HUDEP-2 (cell line): ENCODE results near the gene TBC1D3I.
"Not testable (repeated sequence)": the region's sequence is repeated elsewhere in the genome, so short reads cannot be mapped to it uniquely, and the experiment has no call there.

Experiments
- DNase-seq, 76 experiments: peaks; one replicate each; lab custom pipeline; 2025; ENCODE audit not compliant: unreplicated experiment in 76 of 76; lab: John Stamatoyannopoulos, UW

The TBC1D3I gene

DNA sequence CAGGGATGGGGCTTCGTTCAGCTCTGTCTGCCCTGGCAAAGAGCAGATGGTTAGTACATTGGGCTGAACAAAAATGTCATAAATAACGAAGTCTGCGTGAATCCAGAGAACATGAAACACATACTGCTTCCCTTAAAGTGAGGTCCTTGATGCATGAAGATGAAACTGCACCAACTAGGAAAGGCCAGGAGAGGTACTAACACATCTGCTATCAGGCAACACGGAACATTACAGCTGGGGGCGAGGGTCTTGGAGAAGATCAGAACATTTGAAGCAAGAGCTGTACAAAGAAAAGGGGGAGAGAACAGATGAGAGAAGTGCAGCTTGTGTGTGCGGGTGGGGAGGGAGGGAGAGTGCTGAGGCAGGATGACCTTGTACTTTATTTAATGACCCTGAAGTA, 57.0 kb downstream of the TBC1D3I start:
- not testable (repeated sequence) for DNase-seq

- not testable (repeated sequence) for DNase-seq
Measured at GRCh38 chr17:36206486-36206821, 57.9 kb downstream of the TBC1D3I start.

DNA sequence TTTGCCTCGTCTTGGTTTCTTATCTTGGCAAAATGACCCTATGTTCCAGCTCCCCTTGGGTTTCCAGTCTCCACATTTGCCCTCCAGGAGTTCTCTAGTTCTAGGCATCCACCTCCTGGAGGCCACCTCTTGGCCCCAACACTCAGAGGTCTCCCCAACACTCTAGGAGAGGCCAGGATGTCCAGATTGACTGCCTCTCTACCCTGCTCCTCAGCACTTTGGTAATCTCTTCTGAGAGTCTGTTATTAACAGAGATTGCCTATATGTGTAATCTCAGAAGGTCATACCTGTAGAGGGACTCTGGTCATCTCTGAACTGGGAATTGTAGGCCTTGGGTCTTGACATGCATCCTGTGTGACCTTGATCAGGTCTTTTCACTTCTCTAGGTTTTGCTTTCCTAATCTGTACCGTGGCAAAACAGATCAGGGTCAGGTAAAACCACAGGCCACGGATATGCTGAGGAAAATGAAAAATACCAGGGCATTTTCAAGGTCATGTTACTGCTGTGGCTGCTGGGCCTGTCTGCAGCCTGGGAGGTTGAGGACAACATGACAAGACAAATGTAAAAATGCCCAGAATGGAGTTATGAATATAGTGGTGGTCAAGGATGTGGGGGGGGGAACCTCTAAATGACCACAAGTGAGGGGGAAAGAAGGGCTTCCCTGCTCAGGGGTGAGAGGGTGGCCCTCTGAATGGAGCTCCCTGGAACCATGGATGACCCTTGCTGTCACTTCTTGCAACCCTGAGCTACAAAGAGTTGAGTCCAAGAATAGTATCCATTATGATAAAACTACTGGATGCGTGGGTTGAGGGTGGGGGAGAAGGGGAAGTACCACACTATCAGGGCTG, 58.5 kb downstream of the TBC1D3I start:
- DNase-seq, result no peak

DNA sequence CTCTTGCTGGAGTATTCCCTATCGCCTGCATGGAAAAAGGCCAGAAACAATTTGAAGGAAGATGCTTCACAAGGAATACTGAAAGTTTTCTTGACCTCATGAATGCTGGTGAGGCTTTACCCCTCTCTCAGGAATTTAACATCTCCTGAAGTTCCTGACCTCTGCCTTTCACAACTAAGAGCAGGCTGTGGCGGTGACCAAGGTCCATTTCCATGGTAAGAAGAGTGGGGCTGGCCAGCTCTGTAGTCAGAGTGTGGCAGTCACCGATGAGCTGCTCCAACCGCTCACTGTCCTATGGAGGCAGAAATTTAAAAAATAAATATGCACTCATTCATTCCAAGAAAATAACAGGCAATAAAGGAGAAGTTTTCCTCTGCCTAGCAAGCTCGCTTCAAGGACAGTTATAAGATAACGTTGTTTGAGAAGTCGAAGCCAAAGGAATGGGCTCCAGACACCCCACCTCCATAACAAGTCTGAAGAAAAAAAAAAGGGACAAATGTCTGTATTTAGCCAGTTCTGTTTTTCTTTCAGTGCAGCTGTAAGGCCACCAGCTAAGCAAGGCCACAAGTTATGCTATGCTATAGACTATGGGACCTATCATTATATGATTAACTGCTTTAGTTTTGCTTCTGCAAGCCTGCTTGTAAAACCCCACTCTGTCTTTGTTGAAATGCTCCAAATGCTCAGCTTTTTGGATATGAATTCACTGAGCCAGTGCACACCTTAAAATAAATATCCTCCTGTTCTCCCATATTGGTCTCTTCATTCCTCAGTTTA, 59.5 kb downstream of the TBC1D3I start:
- DNase-seq, result no peak
